Activated CD4-positive, CD25-positive, alpha-beta regulatory T cell treated with anti-CD3 and anti-CD28 coated beads, Interleukin-2, amount 50 U/mL, for 72 hours (primary cell): ENCODE data around the gene AKAP13.
"Not testable (repeated sequence)": the region's sequence is repeated elsewhere in the genome, so short reads cannot be mapped to it uniquely, and the experiment has no call there.

Experiments
- DNase-seq: peaks from one replicate; pipeline ENCODE4 v3.0.0; 2021

The AKAP13 gene

GRCh38 chr15:85636351-85636750, 255.9 kb downstream of the AKAP13 start:
- DNase-seq: no peak

DNA sequence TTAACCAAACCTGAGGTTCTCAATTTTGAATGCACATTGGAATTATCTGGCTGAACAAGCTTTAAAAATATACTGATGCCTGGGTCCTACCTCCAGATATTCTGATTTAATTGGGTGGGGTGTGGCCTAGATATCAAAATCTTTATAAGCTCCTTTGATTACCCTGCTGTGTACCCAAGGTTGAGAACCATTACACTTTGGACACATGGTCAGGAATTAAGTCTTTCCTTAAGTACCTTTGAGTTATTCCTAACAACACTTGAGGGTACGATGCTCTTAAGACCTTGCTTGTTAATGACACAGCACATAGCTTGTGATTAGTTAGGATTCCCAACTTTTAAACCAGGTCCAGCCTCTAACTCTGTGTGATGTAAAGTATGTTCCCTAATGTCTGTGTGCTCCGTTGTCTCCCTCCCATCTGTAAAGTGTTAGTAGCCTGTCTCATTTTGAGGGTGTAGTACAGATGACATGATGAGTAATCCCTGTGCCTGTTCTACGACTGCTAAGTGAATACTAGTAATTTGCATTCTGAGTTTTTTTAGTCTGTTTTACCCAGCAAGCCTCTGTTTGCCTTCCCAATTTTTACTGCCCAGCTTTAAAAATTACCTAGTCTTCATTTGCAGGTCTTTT, 259.5 kb downstream of the AKAP13 start:
- DNase-seq: no peak

DNA sequence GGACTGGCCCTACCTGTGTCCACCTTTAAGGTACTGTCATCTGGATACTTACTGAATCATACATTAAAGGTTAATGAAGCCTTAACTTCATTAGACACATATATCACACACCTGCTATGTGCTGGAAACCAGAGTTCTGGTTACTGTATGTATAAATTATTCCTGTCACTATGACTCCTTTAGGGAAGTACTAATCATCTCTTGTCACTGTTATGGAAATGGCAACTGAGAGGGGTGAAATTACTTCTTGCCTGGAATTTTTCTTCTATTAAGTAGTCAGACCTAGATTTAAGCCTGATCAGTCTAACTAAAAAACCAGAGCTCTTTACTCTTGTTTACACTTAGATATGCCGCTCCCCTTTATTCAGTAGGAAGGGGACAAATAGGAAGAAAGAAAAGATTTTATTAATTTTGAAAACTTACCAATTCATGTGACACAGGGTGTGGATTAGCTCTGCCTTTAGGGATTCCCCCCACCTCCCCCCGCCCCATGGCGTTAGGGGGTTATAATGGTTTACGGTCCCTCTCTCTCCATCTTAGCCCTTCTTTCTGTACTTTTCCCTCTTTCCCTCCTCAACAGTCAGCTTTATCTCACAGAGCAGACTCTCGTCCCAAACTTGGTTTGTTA, 261.8 kb downstream of the AKAP13 start:
- DNase-seq: no peak

GRCh38 chr15:85642693-85643066, 262.3 kb downstream of the AKAP13 start:
- no peak for DNase-seq

GRCh38 chr15:85646538-85647091, 266.2 kb downstream of the AKAP13 start:
- DNase-seq: no peak

DNA sequence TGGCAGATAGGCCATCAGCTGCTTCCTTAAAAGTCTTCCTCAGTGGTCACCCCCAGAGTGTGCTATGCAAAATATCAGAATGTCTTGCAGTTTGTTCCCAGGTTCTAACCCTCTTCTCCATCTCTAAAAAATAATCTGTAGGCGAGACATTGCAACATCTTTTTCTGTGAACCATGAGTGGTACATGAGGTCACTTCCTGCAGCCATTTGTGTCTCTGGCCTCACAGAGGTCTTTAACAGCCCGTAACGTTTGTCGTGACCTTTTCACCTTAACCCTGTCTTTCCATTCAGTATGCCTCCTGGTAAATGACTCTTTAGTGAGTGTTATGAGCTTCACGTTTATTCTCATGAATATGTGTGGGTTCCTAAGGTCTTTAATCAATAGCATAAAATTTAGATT, 269.0 kb downstream of the AKAP13 start:
- no peak for DNase-seq

DNA sequence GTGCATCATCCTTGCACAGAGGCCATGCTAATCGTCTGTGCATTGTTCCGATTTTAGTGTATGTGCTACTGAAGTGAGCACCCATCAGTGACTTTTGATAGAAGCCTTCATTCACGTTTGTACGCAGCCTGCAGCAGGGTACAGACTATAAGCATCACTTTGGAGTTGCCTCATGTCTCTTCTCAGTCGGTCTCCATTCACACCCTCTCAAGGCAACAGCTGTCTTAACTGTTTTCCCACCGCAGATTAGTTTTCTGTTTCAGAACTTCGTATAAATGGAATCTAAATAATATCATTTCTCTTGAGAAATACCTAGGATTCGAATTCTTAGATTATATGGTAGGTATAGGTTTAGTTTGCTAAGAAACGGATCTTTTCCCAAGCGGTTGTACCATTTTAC, 271.1 kb downstream of the AKAP13 start:
- DNase-seq: no peak

- no peak for DNase-seq
Observed at GRCh38 chr15:85652457-85652856, 272.1 kb downstream of the AKAP13 start.

DNA sequence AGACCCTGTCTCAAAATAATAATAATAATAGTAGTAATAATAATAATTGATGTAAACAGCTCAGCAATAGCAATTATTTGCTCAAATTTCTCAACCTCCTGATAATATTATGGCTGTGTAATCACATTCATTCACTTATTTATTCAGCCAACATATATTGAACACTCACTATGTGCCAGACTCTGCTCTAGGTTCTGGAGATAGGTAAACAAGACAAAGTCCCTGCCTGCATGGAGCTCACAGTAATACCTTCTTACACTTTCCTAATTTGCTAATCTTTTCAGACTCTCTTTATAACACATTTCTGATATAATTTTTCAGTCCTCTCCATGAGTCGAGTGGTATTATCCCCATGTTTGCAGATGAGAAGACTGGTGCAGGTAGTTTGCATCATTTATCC, 276.7 kb downstream of the AKAP13 start:
- no peak for DNase-seq

- no peak for DNase-seq
Observed at GRCh38 chr15:85658816-85659215, 278.4 kb downstream of the AKAP13 start.

GRCh38 chr15:85661859-85662258, 281.5 kb downstream of the AKAP13 start:
- DNase-seq: no peak

GRCh38 chr15:85665677-85666076, 285.3 kb downstream of the AKAP13 start:
- DNase-seq: not testable (repeated sequence)

GRCh38 chr15:85667491-85668424, 287.4 kb downstream of the AKAP13 start:
- no peak for DNase-seq

DNA sequence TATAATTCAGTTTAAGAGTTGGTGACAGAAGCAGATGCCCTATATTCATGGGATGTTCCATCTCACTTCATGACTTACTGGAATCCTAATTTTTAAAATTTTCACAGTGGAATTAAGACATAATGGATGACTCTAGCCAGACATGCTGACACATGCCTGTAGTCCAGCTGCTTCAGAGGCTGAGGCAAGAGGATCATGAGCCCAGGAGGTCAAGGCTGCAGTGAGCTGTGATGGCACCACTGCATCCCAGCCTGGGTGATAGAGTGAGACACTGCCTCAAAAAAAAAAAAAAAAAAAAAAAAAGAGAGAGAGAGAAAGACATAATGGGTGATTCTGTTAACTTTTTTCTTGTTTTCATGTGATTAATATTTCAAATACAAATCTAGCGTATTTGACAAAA, 290.8 kb downstream of the AKAP13 start:
- no peak for DNase-seq

DNA sequence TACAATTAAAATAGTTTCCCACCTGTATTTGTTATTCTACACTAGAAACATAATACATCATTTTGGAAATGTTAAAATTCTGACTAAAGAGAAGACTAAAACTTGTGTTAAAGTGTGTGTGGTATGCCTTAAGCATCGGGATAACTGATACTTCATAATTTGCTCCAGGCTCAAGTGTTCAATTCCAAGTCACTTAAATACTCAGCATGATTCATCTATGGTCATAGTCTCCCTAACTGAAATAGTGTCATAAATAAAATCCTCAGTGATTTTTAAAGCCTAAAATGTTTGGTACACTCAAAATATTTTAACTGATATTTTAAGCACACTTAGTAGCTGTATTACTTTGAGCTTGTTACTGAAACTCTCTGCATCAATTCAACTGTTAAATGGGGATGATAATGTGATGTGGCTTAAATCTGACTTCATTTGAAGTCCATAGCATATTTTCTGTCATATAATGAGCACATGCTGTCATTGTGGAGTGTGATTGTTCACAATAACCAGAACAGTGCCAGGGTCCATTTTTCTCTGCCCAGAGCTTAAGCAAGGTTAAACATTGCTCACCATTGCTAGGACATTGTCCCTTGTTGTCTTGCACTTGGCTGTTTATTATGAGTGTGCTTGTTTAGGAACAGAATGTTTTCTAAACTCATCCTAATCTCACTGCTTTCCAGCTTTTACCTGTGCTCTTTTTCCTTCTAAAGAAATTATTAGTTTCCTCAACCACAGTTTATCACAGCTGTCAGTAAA, 292.1 kb downstream of the AKAP13 start:
- DNase-seq: no peak

- DNase-seq: no peak
Observed at GRCh38 chr15:85673326-85673725, 292.9 kb downstream of the AKAP13 start.

DNA sequence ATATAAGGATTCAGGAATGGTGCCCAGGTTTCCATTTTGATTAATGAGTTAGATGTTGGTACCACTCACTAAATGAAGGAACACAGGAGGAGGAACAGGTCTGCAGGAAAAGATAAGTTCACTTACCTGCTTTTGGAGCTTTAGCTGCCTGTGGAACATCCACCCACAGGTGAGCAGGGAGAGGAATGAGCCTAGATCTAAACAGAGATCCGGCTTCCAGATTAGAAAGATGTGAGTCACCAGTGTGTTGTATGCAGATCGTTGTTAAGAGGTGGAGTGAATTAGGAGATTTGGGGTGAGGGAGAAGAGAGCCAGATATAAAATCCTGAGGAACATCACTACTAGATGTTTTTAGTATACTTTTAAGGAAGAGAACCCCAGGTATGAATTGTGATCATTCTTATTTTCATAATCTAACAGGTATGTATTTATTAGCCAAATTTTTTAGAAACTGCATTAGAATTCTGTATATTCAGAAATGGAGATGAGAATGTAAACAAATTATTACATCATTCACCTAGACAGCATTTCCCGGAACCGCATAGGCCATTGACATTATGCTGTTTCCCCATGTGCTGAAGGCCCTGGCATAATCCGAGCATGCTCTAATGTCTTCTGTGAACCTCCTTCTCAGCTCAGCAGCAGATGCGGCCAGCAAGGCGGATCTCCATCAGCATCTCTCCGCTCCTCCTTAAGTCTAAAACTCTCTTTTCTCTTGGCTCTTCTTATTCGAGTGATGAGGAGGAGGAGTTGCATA, 296.1 kb downstream of the AKAP13 start:
- DNase-seq: no peak

DNA sequence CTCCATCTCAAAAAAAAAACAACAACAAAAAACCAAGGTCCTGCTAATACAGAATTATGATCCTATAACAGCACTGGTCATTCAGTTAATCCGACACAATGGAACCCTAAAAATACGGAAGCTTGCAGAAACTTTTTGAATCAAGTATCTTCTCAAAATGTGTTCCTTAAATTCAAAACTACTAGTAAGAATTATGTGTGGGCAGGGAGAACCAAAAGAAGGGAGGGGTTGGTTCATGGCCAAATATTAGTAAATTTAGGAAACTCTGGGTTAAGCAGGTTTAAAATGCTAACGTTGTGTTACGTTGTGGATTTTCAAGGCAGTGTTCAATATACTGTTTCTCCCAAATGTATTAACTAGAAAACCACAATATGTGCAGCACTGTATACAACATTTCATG, 298.8 kb downstream of the AKAP13 start:
- DNase-seq: no peak

DNA sequence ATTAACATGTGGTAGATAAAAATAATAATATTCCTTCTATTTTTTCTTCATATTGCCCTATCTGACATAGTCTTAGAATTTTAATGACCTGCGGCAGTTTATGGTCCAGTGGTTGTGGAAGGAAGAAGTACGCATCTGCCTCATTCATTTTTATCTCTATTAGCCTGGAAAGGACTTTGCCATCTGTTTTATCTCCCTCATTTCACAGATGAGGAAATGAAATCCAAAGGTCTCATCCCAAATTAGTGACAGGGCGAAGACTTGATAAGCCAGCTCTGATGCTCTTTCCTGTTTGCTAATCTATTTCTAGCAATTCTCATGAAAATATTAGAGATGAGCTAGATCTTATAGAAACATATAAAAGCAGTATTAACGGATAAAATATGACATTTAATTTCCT, 301.0 kb downstream of the AKAP13 start:
- no peak for DNase-seq

- no peak for DNase-seq
Observed at GRCh38 chr15:85684174-85684710, 303.8 kb downstream of the AKAP13 start.

DNA sequence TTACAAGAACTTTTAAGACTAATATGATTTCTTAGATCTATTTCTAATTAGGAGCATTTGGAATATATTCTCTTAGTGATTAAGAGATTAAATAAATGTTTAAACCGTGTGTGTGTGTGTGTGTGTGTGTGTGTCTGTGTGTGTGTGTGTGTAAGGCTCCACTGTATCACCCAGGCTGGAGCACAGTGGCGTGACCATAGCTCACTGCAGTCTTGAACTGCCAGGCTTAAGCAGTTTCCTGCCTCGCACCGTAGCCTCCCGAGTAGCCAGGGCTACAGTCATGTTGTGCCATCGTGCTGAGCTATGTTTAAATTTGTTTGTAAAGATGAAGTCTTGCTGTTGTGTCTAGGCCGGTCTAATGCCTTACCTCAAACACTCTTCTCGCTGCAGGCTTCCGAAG, 305.0 kb downstream of the AKAP13 start:
- DNase-seq: no peak

DNA sequence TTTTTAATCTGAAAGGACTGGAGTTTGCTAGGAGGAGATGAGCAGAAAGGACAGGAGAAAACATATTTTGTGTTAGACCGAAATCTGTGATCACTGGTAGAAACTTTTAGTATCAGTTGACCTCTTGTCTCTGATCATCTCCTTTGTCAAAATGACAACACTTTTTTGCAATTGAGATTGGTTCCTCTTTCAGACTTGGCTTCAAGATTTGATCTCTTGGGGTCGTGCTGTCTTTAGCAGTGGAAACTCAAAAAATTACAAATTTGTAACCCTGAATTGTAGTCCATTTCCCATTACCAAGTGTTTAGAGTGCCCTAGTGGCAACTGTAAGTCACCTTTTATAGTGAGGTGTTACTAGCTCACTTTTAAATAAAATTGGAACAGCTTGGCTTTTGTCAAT, 306.9 kb downstream of the AKAP13 start:
- DNase-seq: no peak
